SK-N-SH treated with all-trans-retinoic acid at 6 μM for 48 hours (cell line): Measurements from ENCODE around the gene DMD.

Experiments used
- ATAC-seq: fragments of 200-7000 bp; cut with Tn5 transposase; 3 replicates; pipeline ENCODE4 v1.9.1; 2020; ENCODE audit warnings: mild to moderate bottlenecking, moderate library complexity
- ARNTL ChIP-seq: fragments of 450-650 bp; formaldehyde crosslinking; IDR thresholded peaks from 2 replicates; pipeline ENCODE4 v1.5.0; 2020; ENCODE audit warnings: low read depth, mild to moderate bottlenecking, moderate library complexity, borderline replicate concordance
- BACH2 ChIP-seq: fragments of 250-450 bp; sonication (Bioruptor Pico); IDR thresholded peaks from 2 replicates; pipeline ENCODE4 v1.9.0; 2021; ENCODE audit warnings: mild to moderate bottlenecking, borderline replicate concordance
- CSDC2 ChIP-seq: fragments of 250-450 bp; sonication (Bioruptor Pico); IDR thresholded peaks from 2 replicates; pipeline ENCODE4 v1.5.0; 2020; ENCODE audit warnings: mild to moderate bottlenecking, moderate library complexity
- ESRRG ChIP-seq: fragments of 250-450 bp; sonication (Bioruptor Pico); IDR thresholded peaks from 2 replicates; pipeline ENCODE4 v1.6.1; 2021; ENCODE audit warnings: mild to moderate bottlenecking
- GLIS3 ChIP-seq: fragments of 250-450 bp; sonication (Bioruptor Pico); IDR thresholded peaks from 2 replicates; pipeline ENCODE4 v1.5.0; 2020; ENCODE audit warnings: mild to moderate bottlenecking, moderate library complexity
- ISL1 ChIP-seq: fragments of 250-450 bp; sonication (Bioruptor Pico); IDR thresholded peaks from 2 replicates; pipeline ENCODE4 v2.1.2; 2022; ENCODE audit warnings: mild to moderate bottlenecking, moderate library complexity
- OSR1 ChIP-seq: fragments of 250-450 bp; sonication (Bioruptor Pico); IDR thresholded peaks from 2 replicates; pipeline ENCODE4 v1.8.0; 2022; ENCODE audit warnings: moderate library complexity, mild to moderate bottlenecking, inconsistent platforms
- RARB ChIP-seq: fragments of 250-450 bp; sonication (Bioruptor Pico); IDR thresholded peaks from 2 replicates; pipeline ENCODE4 v1.8.0; 2021; ENCODE audit warnings: mild to moderate bottlenecking, moderate library complexity
- SNAI2 ChIP-seq: fragments of 250-450 bp; sonication (Bioruptor Pico); IDR thresholded peaks from 2 replicates; pipeline ENCODE4 v1.5.0; 2020; ENCODE audit warnings: mild to moderate bottlenecking, moderate library complexity
- ZC3H10 ChIP-seq: fragments of 250-450 bp; sonication (Bioruptor Pico); IDR thresholded peaks from 2 replicates; pipeline ENCODE4 v1.5.1; 2021; ENCODE audit warnings: mild to moderate bottlenecking, moderate library complexity
- ZFP3 ChIP-seq: fragments of 250-450 bp; sonication (Bioruptor Pico); IDR thresholded peaks from 2 replicates; pipeline ENCODE4 v1.5.0; 2020; ENCODE audit warnings: mild to moderate bottlenecking, moderate library complexity
- ZFP30 ChIP-seq: fragments of 450-650 bp; formaldehyde crosslinking; IDR thresholded peaks from 2 replicates; pipeline ENCODE4 v1.5.0; 2022; ENCODE audit warnings: mild to moderate bottlenecking, moderate library complexity
- ZNF565 ChIP-seq: fragments of 450-650 bp; formaldehyde crosslinking; conservative IDR thresholded peaks from 2 replicates; pipeline ENCODE4 v1.5.0; 2020; ENCODE audit warnings: low read depth, mild to moderate bottlenecking, moderate library complexity
- ZNF70 ChIP-seq: fragments of 450-650 bp; formaldehyde crosslinking; IDR thresholded peaks from 2 replicates; pipeline ENCODE4 v1.5.0; 2020; ENCODE audit warnings: mild to moderate bottlenecking, moderate library complexity
- ZNF8 ChIP-seq: fragments of 450-650 bp; formaldehyde crosslinking; IDR thresholded peaks from 2 replicates; pipeline ENCODE4 v1.5.0; 2020; ENCODE audit warnings: mild to moderate bottlenecking, moderate library complexity
- TF ChIP-seq, protein P1 (sequence below): fragments of 250-450 bp; sonication (Bioruptor Pico); IDR thresholded peaks from 2 replicates; pipeline ENCODE4 v1.5.1; 2020; ENCODE audit warnings: low read depth, mild to moderate bottlenecking, moderate library complexity
- TF ChIP-seq, protein P2 (sequence below): fragments of 250-450 bp; sonication (Bioruptor Pico); IDR thresholded peaks from 2 replicates; pipeline ENCODE4 v1.8.0; 2020; ENCODE audit warnings: mild to moderate bottlenecking, moderate library complexity, borderline replicate concordance
- TF ChIP-seq, protein P3 (sequence below): fragments of 250-450 bp; sonication (Bioruptor Pico); IDR thresholded peaks from 2 replicates; pipeline ENCODE4 v1.5.0; 2020; ENCODE audit warnings: mild to moderate bottlenecking, moderate library complexity
- TF ChIP-seq, protein P4 (sequence below): fragments of 250-450 bp; sonication (Bioruptor Pico); IDR thresholded peaks from 2 replicates; pipeline ENCODE4 v1.8.0; 2021; ENCODE audit warnings: low read depth, mild to moderate bottlenecking, moderate library complexity, borderline replicate concordance

Gene DMD

DNA sequence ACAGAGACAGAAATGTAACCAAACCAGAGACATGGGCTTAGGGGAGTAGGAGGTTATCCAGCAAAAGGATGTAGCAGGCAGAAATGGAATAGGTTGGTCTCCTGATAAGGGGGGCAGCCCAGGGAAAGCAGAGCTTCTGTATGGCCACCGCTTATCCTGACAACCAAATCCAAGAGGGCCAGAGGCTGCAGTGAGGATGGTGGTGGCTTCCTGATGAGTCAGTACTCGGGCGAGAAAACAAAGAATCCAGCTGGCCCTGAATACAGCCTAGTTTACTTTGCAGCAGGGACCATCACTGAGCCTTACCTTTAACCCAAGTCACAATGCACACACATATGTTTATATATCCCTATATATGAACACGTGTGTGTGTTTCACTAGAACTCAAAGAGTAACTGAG lies 2009.8 kb downstream of the DMD start (continued):
- TF ChIP-seq, protein P1, sequence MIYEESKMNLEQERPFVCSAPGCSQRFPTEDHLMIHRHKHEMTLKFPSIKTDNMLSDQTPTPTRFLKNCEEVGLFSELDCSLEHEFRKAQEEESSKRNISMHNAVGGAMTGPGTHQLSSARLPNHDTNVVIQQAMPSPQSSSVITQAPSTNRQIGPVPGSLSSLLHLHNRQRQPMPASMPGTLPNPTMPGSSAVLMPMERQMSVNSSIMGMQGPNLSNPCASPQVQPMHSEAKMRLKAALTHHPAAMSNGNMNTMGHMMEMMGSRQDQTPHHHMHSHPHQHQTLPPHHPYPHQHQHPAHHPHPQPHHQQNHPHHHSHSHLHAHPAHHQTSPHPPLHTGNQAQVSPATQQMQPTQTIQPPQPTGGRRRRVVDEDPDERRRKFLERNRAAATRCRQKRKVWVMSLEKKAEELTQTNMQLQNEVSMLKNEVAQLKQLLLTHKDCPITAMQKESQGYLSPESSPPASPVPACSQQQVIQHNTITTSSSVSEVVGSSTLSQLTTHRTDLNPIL (CRISPR knock-in tag) = no peak
- no peak for TF ChIP-seq ESRRG
- no peak for TF ChIP-seq ZNF565 (CRISPR knock-in tag)
- no peak for TF ChIP-seq ZNF8 (CRISPR knock-in tag)
- TF ChIP-seq ZNF70 = no peak
- no peak for TF ChIP-seq ARNTL (CRISPR knock-in tag)
- no peak for TF ChIP-seq OSR1

DNA sequence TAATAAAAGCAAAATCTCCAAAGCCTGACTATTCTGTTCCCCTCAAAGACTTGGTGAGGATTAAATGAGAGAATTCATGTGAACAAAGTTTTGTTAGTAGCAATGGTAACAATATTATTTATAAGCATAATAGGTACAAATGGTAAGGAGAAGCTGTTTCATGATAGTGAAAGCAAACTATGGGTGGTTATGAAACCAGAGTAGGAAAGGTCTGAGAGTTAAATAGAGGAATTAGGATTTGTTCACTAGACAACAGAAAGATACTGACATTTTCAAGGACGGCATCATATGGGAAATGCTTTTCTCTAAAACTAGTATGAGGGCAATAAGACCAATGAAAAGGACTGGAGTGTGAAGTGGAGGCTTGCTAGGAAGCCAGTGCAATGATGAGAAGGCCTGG lies 2010.9 kb downstream of the DMD start:
- no peak for ATAC-seq
- no peak for TF ChIP-seq ESRRG
- TF ChIP-seq ZNF70 = no peak
- TF ChIP-seq SNAI2 (CRISPR knock-in tag) = no peak
- TF ChIP-seq, protein P2, sequence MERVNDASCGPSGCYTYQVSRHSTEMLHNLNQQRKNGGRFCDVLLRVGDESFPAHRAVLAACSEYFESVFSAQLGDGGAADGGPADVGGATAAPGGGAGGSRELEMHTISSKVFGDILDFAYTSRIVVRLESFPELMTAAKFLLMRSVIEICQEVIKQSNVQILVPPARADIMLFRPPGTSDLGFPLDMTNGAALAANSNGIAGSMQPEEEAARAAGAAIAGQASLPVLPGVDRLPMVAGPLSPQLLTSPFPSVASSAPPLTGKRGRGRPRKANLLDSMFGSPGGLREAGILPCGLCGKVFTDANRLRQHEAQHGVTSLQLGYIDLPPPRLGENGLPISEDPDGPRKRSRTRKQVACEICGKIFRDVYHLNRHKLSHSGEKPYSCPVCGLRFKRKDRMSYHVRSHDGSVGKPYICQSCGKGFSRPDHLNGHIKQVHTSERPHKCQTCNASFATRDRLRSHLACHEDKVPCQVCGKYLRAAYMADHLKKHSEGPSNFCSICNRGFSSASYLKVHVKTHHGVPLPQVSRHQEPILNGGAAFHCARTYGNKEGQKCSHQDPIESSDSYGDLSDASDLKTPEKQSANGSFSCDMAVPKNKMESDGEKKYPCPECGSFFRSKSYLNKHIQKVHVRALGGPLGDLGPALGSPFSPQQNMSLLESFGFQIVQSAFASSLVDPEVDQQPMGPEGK = no peak
- TF ChIP-seq ZFP30 (CRISPR knock-in tag) = no peak
- TF ChIP-seq ISL1 (CRISPR knock-in tag) = no peak
- TF ChIP-seq ZNF565 (CRISPR knock-in tag) = no peak
- TF ChIP-seq ZFP3 = no peak
- no peak for TF ChIP-seq OSR1
- TF ChIP-seq ZC3H10 (CRISPR knock-in tag) = no peak
- no peak for TF ChIP-seq BACH2 (CRISPR knock-in tag)
- no peak for TF ChIP-seq CSDC2
- TF ChIP-seq, all 23 proteins: peak for 0

DNA sequence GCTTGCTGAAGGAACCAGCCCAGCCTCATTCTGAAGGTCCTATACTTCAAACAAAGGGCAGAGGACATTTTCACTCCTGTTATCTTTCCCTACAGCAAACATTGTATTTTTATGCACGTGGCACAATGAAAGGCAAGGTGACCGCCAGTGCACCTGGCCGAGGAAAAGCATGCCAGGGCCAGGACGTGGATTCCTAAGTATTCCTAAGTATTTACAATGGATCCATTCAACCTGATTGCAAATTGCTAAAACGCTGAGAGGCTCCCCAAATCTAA lies 2011.6 kb downstream of the DMD start:
- ATAC-seq = no peak
- TF ChIP-seq GLIS3 = no peak
- TF ChIP-seq OSR1 = no peak
- TF ChIP-seq ZFP3 = no peak
- TF ChIP-seq ISL1 (CRISPR knock-in tag) = no peak
- no peak for TF ChIP-seq ARNTL (CRISPR knock-in tag)
- no peak for TF ChIP-seq CSDC2
- TF ChIP-seq ZFP30 (CRISPR knock-in tag) = no peak
- no peak for TF ChIP-seq SNAI2 (CRISPR knock-in tag)

DNA sequence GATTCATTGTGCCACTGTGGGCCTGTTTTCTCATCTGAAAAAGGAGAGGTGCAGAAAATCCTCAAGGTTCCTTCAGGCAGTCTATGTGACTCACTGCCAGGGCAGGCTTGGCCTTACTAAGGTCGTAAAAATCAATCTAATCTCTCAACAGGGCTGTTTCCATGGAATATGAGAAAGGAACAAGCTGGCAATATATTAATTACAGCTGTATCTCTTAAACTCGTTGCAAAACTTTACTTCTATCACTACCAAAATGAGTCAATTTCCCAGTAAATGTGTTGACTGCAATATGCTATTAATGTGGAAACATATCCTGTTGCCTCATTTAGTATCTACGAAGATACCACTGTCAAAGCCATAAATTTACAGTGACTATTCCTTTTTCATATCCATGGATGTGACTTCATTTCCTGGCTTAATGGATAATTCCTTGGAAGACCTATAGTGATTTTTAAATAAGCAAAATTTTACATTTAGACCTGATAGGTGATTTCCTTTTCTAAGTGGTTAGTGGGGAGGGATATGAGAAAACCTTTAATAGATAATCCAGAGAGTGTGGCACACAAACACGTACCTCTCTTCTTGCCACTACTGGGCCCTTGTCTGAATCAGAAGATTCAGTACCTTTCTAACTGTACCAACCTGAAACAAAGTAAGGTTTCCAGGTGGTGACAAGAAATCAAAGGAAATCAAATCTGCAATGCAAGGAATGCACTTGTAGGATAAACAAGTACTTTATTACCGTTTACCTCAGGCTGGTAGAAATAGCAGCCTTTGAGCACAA lies 2012.1 kb downstream of the DMD start:
- TF ChIP-seq ZNF565 (CRISPR knock-in tag) = no peak
- TF ChIP-seq, protein P3, sequence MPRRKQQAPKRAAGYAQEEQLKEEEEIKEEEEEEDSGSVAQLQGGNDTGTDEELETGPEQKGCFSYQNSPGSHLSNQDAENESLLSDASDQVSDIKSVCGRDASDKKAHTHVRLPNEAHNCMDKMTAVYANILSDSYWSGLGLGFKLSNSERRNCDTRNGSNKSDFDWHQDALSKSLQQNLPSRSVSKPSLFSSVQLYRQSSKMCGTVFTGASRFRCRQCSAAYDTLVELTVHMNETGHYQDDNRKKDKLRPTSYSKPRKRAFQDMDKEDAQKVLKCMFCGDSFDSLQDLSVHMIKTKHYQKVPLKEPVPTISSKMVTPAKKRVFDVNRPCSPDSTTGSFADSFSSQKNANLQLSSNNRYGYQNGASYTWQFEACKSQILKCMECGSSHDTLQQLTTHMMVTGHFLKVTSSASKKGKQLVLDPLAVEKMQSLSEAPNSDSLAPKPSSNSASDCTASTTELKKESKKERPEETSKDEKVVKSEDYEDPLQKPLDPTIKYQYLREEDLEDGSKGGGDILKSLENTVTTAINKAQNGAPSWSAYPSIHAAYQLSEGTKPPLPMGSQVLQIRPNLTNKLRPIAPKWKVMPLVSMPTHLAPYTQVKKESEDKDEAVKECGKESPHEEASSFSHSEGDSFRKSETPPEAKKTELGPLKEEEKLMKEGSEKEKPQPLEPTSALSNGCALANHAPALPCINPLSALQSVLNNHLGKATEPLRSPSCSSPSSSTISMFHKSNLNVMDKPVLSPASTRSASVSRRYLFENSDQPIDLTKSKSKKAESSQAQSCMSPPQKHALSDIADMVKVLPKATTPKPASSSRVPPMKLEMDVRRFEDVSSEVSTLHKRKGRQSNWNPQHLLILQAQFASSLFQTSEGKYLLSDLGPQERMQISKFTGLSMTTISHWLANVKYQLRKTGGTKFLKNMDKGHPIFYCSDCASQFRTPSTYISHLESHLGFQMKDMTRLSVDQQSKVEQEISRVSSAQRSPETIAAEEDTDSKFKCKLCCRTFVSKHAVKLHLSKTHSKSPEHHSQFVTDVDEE (CRISPR knock-in tag) = no peak
- TF ChIP-seq, protein P4, sequence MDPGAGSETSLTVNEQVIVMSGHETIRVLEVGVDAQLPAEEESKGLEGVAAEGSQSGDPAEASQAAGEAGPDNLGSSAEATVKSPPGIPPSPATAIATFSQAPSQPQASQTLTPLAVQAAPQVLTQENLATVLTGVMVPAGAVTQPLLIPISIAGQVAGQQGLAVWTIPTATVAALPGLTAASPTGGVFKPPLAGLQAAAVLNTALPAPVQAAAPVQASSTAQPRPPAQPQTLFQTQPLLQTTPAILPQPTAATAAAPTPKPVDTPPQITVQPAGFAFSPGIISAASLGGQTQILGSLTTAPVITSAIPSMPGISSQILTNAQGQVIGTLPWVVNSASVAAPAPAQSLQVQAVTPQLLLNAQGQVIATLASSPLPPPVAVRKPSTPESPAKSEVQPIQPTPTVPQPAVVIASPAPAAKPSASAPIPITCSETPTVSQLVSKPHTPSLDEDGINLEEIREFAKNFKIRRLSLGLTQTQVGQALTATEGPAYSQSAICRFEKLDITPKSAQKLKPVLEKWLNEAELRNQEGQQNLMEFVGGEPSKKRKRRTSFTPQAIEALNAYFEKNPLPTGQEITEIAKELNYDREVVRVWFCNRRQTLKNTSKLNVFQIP (CRISPR knock-in tag) = no peak
- TF ChIP-seq OSR1 = no peak
- TF ChIP-seq ESRRG = no peak
- TF ChIP-seq RARB (CRISPR knock-in tag) = no peak
- TF ChIP-seq, protein P2 = no peak
- no peak for TF ChIP-seq CSDC2
- ATAC-seq = no peak
